IPS-NIHi11 (cell line): ENCODE measurements around the gene SPINK7.

ENCODE experiments used
- DNase-seq: peaks from one replicate; pipeline ENCODE4 v3.0.0; 2012; ENCODE audit warnings: mixed read lengths, low spot score

The SPINK7 gene

GRCh38 chr5:148343603-148344487 is 31.6 kb downstream of the SPINK7 start:
- no peak for DNase-seq

- DNase-seq: no peak
Observed at GRCh38 chr5:148347706-148348105, 35.5 kb downstream of the SPINK7 start.

- DNase-seq: no peak
Observed at GRCh38 chr5:148352696-148353095, 40.5 kb downstream of the SPINK7 start.

- DNase-seq: no peak
Observed at GRCh38 chr5:148353634-148354033, 41.4 kb downstream of the SPINK7 start.

GRCh38 chr5:148364343-148364742 is 52.1 kb downstream of the SPINK7 start:
- DNase-seq: no peak
